Measurements from ENCODE around the gene CBL.
A peak's percentile ranks its signal among the peaks of the same experiment; 100 is the strongest.

CBL gene

GRCh38 chr11:119350302-119350701 is 144.2 kb downstream of the CBL start:
- DNase-seq: no peak

- DNase-seq: no peak
These were observed 145.1 kb downstream of the CBL start for GRCh38 chr11:119351232-119351631.

GRCh38 chr11:119352857-119353260 is 146.7 kb downstream of the CBL start:
- peak; percentile 92 for DNase-seq

- no peak for DNase-seq
These were observed 149.1 kb downstream of the CBL start for GRCh38 chr11:119355091-119355843.

- peak; percentile 74 for DNase-seq
These were observed 150.4 kb downstream of the CBL start for GRCh38 chr11:119356349-119357031.

GRCh38 chr11:119357074-119357473 is 150.9 kb downstream of the CBL start:
- DNase-seq: no peak
